Right atrium auricular region (tissue), 2 donors: Measurements from ENCODE around the gene TP53AIP1. TPM values are rescaled to one million over a fixed set of nuclear protein-coding genes. Genes with fewer than 3 reads are reported as not detected.
A peak's percentile ranks its signal among the peaks of the same experiment; 100 is the strongest.

Experiments used
- DNase-seq: peaks from one replicate; pipeline ENCODE4 v3.0.0-alpha.2; 2019; ENCODE audit warnings: low spot score
- H3K27ac ChIP-seq, 2 donors: fragments of 200-600 bp; sonication (generic); 1 replicate in 1 of 2; 2 replicates in 1 of 2; pipeline ENCODE4 v1.5.1; 2016 to 2019
- H3K27me3 ChIP-seq, 2 donors: fragments of 200-600 bp; sonication (generic); one replicate each; pipeline versions ENCODE4 v1.5.1 to v1.6.0; 2017 to 2019
- H3K36me3 ChIP-seq: fragments of 200-600 bp; sonication (generic); one replicate; pipeline ENCODE4 v1.5.1; 2016
- H3K4me1 ChIP-seq, 2 donors: fragments of 200-600 bp; sonication (generic); one replicate each; pipeline versions ENCODE4 v1.5.1 to v1.6.0; 2017 to 2019
- H3K4me3 ChIP-seq, 2 donors: fragments of 200-600 bp; sonication (generic); 1 replicate in 1 of 2; 2 replicates in 1 of 2; pipeline ENCODE4 v1.5.1; 2017 to 2019; ENCODE audit warnings: mild to moderate bottlenecking in 1 of 2, moderate library complexity in 1 of 2
- H3K9me3 ChIP-seq, 2 donors: fragments of 200-600 bp; sonication (generic); one replicate each; pipeline ENCODE4 v1.5.1; 2019
- CTCF ChIP-seq, 2 donors: fragments of 200-600 bp; sonication (generic); IDR thresholded peaks; one replicate each; pipeline ENCODE4 v1.5.1; 2019; ENCODE audit warnings: antibody characterized with exemption in 2 of 2
- total RNA-seq, 2 donors: library from RNA; depleted of rRNA; stranded (reverse); fragments of >200 nt; gene quantifications; one replicate each; pipeline ENCODE4 v1.1.0, GENCODE V29; 2016

TP53AIP1 gene
- total RNA-seq, 2 donors from 2014 or later: not detected

- no peaks in the 10 kb centered on the region for H3K27me3 ChIP-seq
- H3K9me3 ChIP-seq: no peaks in the 10 kb centered on the region
- no peak for DNase-seq
- H3K27ac ChIP-seq: peak overlapping the region; percentile 74 to 89
- TF ChIP-seq CTCF (IDR thresholded peaks at IDR 0.05): no peak
- H3K4me3 ChIP-seq: no peak overlapping the region
- no peaks in the 10 kb centered on the region for H3K36me3 ChIP-seq
- peaks cover 0 to 73% of the 10 kb centered on the region in 2 donors for H3K4me1 ChIP-seq
Measured at GRCh38 chr11:128894286-128894681, 48.4 kb downstream of the TP53AIP1 start.

DNA sequence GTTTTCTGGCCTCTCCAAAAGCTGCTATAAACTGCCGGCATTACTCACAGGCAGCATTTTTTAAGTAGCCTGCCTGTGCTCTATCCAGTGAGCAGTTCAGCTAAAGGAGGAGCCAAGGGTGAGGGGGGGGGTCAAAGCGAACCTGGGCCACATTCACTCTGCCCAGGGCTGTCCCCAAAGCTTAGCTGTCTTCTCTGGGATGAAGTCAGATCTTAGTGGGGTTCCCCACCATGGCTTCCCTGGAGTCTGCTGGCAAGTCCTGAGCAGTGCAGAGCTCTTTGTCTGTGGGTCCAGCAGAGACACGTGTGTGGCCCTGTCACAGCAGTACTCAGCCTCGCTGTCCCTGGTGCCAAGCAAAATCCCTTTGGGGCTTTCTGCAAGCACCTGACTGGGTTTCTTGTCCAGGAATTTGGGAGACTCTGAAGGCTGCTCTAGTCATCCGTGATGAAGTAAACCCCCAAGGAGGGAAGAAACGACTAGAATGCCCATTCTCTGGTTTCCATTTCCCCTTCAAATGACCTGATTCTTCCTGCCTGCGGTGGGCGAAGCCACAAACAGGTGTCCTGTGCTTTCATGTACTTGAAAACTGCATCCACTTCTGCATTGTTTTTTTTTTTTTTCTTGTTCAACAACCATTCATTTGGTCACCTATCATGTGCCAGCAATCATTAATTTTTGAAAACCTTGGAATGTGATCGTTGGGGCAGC lies 48.9 kb downstream of the TP53AIP1 start:
- TF ChIP-seq CTCF (IDR thresholded peaks at IDR 0.05): no peak
- Histone ChIP-seq H3K9me3 (no peaks in the 10 kb centered on the region), H3K4me3 (no peak overlapping the region), H3K27me3 (no peaks in the 10 kb centered on the region), H3K27ac (peak overlapping the region; percentile 74 to 89), H3K4me1 (peaks cover 0 to 73% of the 10 kb centered on the region in 2 donors), H3K36me3 (no peaks in the 10 kb centered on the region)
- no peak for DNase-seq

DNA sequence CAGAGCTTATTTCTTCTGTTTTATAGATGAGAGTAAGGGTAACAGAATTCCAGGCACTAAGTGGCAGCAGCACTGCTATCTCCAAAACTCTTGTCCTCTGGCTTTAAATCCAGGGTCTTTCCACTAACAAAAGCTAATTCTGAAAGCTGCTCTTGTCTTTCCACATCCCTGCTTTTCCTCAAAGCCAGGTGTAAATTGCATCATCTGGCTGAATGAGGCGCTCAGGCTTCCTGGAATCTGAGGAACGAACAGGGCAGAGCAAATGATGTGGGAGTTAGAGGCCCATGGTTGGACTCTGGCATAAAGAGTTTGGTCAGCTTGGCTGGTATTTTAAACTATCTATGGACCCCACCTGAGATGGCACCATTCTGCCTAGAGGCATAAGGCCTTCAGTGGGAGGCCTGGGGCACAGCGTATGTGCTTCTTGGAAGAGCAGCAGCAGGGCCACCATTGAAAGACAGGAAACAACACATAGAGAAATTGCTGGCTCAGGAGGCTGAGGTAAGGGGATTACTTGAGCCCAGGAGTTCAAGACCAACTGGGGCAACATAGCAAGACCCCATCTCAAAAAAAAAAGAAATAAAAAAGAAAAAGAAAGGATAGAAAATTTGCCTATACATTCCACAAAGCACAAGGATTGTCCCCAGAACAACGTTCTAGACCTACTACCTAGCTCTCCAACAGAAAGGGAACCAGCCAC lies 49.7 kb downstream of the TP53AIP1 start:
- TF ChIP-seq CTCF (IDR thresholded peaks at IDR 0.05): no peak
- Histone ChIP-seq H3K27ac (peak overlapping the region; percentile 74 to 89), H3K4me1 (peaks cover 0 to 73% of the 10 kb centered on the region in 2 donors), H3K4me3 (no peak overlapping the region), H3K36me3 (no peaks in the 10 kb centered on the region), H3K27me3 (no peaks in the 10 kb centered on the region), H3K9me3 (no peaks in the 10 kb centered on the region)
- no peak for DNase-seq

DNA sequence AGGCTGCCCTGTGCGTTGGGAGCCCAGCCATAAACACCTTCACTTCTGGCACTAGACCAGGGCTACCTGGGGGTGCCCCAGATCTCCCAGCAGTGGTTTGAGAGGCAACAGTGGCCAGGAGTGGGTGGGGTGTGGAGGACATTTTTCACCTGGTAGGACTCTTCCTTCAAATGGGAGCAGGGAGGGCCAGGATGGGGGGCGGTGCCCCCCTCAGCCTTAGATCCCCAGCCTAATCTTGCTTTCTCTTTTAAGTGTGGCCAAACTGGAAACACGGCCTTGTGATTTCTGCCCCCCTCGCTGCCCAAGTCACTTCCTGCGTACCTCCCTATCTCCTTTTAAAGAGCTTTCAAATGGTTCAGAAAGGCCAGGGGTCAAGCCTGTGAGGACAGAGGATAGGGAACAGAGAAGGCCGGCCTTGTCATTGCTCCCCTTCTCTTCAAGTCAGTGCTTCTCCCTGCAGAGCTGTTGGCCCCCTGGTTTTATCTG lies 50.7 kb downstream of the TP53AIP1 start:
- Histone ChIP-seq H3K9me3 (no peaks in the 10 kb centered on the region), H3K4me3 (peak overlapping the region; percentile 57 to 63), H3K36me3 (no peaks in the 10 kb centered on the region), H3K27ac (peak overlapping the region; percentile 74 to 89), H3K27me3 (no peaks in the 10 kb centered on the region), H3K4me1 (peaks cover 0 to 64% of the 10 kb centered on the region in 2 donors)
- no peak for TF ChIP-seq CTCF (IDR thresholded peaks at IDR 0.05)
- DNase-seq: no peak

- TF ChIP-seq CTCF (IDR thresholded peaks at IDR 0.05): no peak
- peak within 1 kb of the TSS; percentile 74 to 89 for H3K27ac ChIP-seq
- H3K4me1 ChIP-seq: peaks cover 0 to 56% of the 10 kb centered on the region in 2 donors
- H3K36me3 ChIP-seq: no peaks in the 10 kb centered on the region
- H3K4me3 ChIP-seq: peak within 1 kb of the TSS; percentile 57 to 63
- no peaks in the 10 kb centered on the region for H3K9me3 ChIP-seq
- no peaks in the 10 kb centered on the region for H3K27me3 ChIP-seq
- no peak for DNase-seq
Measured at GRCh38 chr11:128890543-128891368, 51.9 kb downstream of the TP53AIP1 start, which contains the start of gene KCNJ5. Gene KCNJ5 (plus strand): TSS chr11:128891356. CDS start chr11:128911274, 19,918 bp downstream.
